BJ (cell line): ENCODE results near the gene PXDN. TPM values are rescaled to one million over a fixed set of nuclear protein-coding genes. Genes with fewer than 3 reads are reported as not detected.
"Not testable (repeated sequence)": the region's sequence is repeated elsewhere in the genome, so short reads cannot be mapped to it uniquely, and the experiment has no call there.

Experiments
- CTCF ChIA-PET: fragments of 350-600 bp; formaldehyde crosslinking; extraction: SDS; loops from one replicate; lab custom pipeline; 2021; ENCODE audit warnings: antibody characterized with exemption, inconsistent platforms; lab: Yijun Ruan, JAX
- POLR2A ChIA-PET: fragments of 300-600 bp; sonication (Branson Sonifier 250); formaldehyde crosslinking; extraction: SDS; loops from one replicate; lab custom pipeline; 2021; ENCODE audit warnings: antibody characterized with exemption; lab: Charles Lee
- DNase-seq: peaks from one replicate; pipeline ENCODE4 v3.0.0-alpha.2; 2011; ENCODE audit warnings: low read depth
- H3K27me3 ChIP-seq: 2 replicates; pipeline ENCODE4 v1.6.0; 2011; ENCODE audit warnings: low read length; ENCODE audit not compliant: control insufficient read depth, insufficient read depth
- H3K36me3 ChIP-seq: 2 replicates; pipeline ENCODE4 v1.5.1; 2011; ENCODE audit warnings: low read length; ENCODE audit not compliant: control insufficient read depth, insufficient read depth
- H3K4me3 ChIP-seq: 2 replicates; pipeline ENCODE4 v1.5.1; 2011; ENCODE audit warnings: low read depth, mild to moderate bottlenecking, control low read depth, low read length
- CTCF ChIP-seq: IDR thresholded peaks from 2 replicates; pipeline ENCODE4 v1.5.1; 2011; ENCODE audit warnings: low read depth, mild to moderate bottlenecking, control low read depth, inconsistent platforms, low read length, moderate library complexity; ENCODE audit not compliant: insufficient read depth
- polyA plus RNA-seq: library from polyadenylated mRNA; depleted of rRNA; stranded (reverse); fragments of >200 nt; gene quantifications from 2 replicates; pipeline ENCODE4 v1.2.3, GENCODE V29; 2011

PXDN gene
- polyA plus RNA-seq, 1 experiment = 212 TPM

GRCh38 chr2:1626271-1626681 lies 118.0 kb downstream of the PXDN start:
- Histone ChIP-seq H3K36me3 (no peaks in the 10 kb centered on the region; the same call in 1 of the 2 replicates), H3K4me3 (no peak overlapping the region), H3K27me3 (peaks cover 9% of the 10 kb centered on the region)
- ChIA-PET POLR2A (no interaction called here), CTCF (interaction anchor here (0.6 to 1.9 kb wide), 6 partner anchors 11 to 170 kb away, joined by 4 to 9 read pairs (median 5); no protein-coding TSS in a partner anchor)
- DNase-seq = no peak
- no peak for TF ChIP-seq CTCF

- CTCF ChIA-PET = interaction anchor here (0.6 to 1.9 kb wide), 12 partner anchors 10 to 912 kb away, joined by 3 to 9 read pairs (median 4); no protein-coding TSS in a partner anchor
- peaks cover 9% of the 10 kb centered on the region for H3K27me3 ChIP-seq
- peak; percentile 66 for DNase-seq
- no peak for TF ChIP-seq CTCF
- H3K36me3 ChIP-seq = no peaks in the 10 kb centered on the region
- POLR2A ChIA-PET = interaction anchor here (0.6 to 1.0 kb wide), 2 partner anchors 16 to 80 kb away, joined by 3 to 6 read pairs; no protein-coding TSS in a partner anchor
- no peak overlapping the region for H3K4me3 ChIP-seq
Observed at GRCh38 chr2:1625281-1626001, 118.9 kb downstream of the PXDN start.

GRCh38 chr2:1623906-1624445 lies 120.3 kb downstream of the PXDN start:
- Histone ChIP-seq H3K36me3 (no peaks in the 10 kb centered on the region), H3K27me3 (peaks cover 9% of the 10 kb centered on the region), H3K4me3 (no peak overlapping the region)
- no peak for DNase-seq
- no peak for TF ChIP-seq CTCF
- CTCF ChIA-PET = interaction anchor here (1.6 kb wide), 1 partner anchor 48 kb away, joined by 3 read pairs; no protein-coding TSS in a partner anchor
- POLR2A ChIA-PET = no interaction called here

GRCh38 chr2:1622521-1623200 lies 121.7 kb downstream of the PXDN start:
- H3K4me3 ChIP-seq = no peak overlapping the region
- peaks cover 14% of the 10 kb centered on the region for H3K27me3 ChIP-seq
- no peaks in the 10 kb centered on the region for H3K36me3 ChIP-seq
- ChIA-PET POLR2A (no interaction called here), CTCF (no interaction called here)
- no peak for TF ChIP-seq CTCF
- DNase-seq = no peak

- DNase-seq, CTCF ChIA-PET, H3K36me3 ChIP-seq, POLR2A ChIA-PET, H3K4me3 ChIP-seq: not testable (repeated sequence)
- H3K27me3 ChIP-seq = peaks cover 19% of the 10 kb centered on the region
Observed at GRCh38 chr2:1621976-1622375, 122.3 kb downstream of the PXDN start.
